Measurements from ENCODE around the gene ZNF506. TPM values are rescaled to one million over a fixed set of nuclear protein-coding genes. Genes with fewer than 3 reads are reported as not detected.

Gene ZNF506
- total RNA-seq, 1 experiment from 2014 or later: 2.5 TPM

- DNase-seq (ENCODE audit: unreplicated experiment): no peak
- POLR2A ChIA-PET: no interaction called here
- TF ChIP-seq CTCF (IDR thresholded peaks at IDR 0.05; ENCODE audit: unreplicated experiment): no peak
- no peaks in the 10 kb centered on the region for H3K27me3 Mint-ChIP-seq (ENCODE audit: insufficient read depth, unreplicated experiment)
- H3K4me1 Mint-ChIP-seq (ENCODE audit: insufficient read depth, unreplicated experiment): no peaks in the 10 kb centered on the region
- no peak overlapping the region for H3K4me3 Mint-ChIP-seq (ENCODE audit: unreplicated experiment)
- peaks cover 7% of the 10 kb centered on the region for H3K9me3 Mint-ChIP-seq (ENCODE audit: unreplicated experiment)
- CTCF ChIA-PET: interaction anchor here (0.6 kb wide), 1 partner anchor 74 kb away, joined by 5 read pairs; no protein-coding TSS in a partner anchor
- no TSS peak for BruUV-seq (replicated peaks)
- H3K36me3 Mint-ChIP-seq (ENCODE audit: insufficient read depth, unreplicated experiment): no peaks in the 10 kb centered on the region
- intact Hi-C loops (cut with micrococcal nuclease): no loop called here
- H3K27ac Mint-ChIP-seq (ENCODE audit: low read depth, unreplicated experiment): no peak overlapping the region
Observed at GRCh38 chr19:19750842-19751790, 70.4 kb downstream of the ZNF506 start.

- TF ChIP-seq CTCF (IDR thresholded peaks at IDR 0.05; ENCODE audit: unreplicated experiment): no peak
- Mint-ChIP-seq H3K27me3 (ENCODE audit: insufficient read depth, unreplicated experiment) (no peaks in the 10 kb centered on the region), H3K4me1 (ENCODE audit: insufficient read depth, unreplicated experiment) (no peaks in the 10 kb centered on the region), H3K9me3 (ENCODE audit: unreplicated experiment) (peaks cover 7% of the 10 kb centered on the region), H3K36me3 (ENCODE audit: insufficient read depth, unreplicated experiment) (no peaks in the 10 kb centered on the region), H3K27ac (ENCODE audit: low read depth, unreplicated experiment) (no peak overlapping the region), H3K4me3 (ENCODE audit: unreplicated experiment) (no peak overlapping the region)
- intact Hi-C loops (cut with micrococcal nuclease): no loop called here
- BruUV-seq (replicated peaks): no TSS peak
- ChIA-PET POLR2A (no interaction called here), CTCF (no interaction called here)
- no peak for DNase-seq (ENCODE audit: unreplicated experiment)
Observed at GRCh38 chr19:19749908-19750841, 71.4 kb downstream of the ZNF506 start.

- H3K4me1 Mint-ChIP-seq (ENCODE audit: insufficient read depth, unreplicated experiment): no peaks in the 10 kb centered on the region
- ChIA-PET POLR2A (no interaction called here), CTCF (no interaction called here)
- H3K4me3 Mint-ChIP-seq (ENCODE audit: unreplicated experiment): no peak overlapping the region
- no peak overlapping the region for H3K27ac Mint-ChIP-seq (ENCODE audit: low read depth, unreplicated experiment)
- no peak for DNase-seq (ENCODE audit: unreplicated experiment)
- TF ChIP-seq CTCF (IDR thresholded peaks at IDR 0.05; ENCODE audit: unreplicated experiment): no peak
- intact Hi-C loops (cut with micrococcal nuclease): no loop called here
- peaks cover 11% of the 10 kb centered on the region for H3K9me3 Mint-ChIP-seq (ENCODE audit: unreplicated experiment)
- no peaks in the 10 kb centered on the region for H3K27me3 Mint-ChIP-seq (ENCODE audit: insufficient read depth, unreplicated experiment)
- no peaks in the 10 kb centered on the region for H3K36me3 Mint-ChIP-seq (ENCODE audit: insufficient read depth, unreplicated experiment)
- no TSS peak for BruUV-seq (replicated peaks)
Observed at GRCh38 chr19:19749117-19749907, 72.2 kb downstream of the ZNF506 start.

All from MCF 10A (cell line).